Mesendoderm (in vitro differentiated cells): ENCODE data around the gene SOBP.
A peak's percentile ranks its signal among the peaks of the same experiment; 100 is the strongest.

Experiments used
- DNase-seq: peaks from one replicate; pipeline ENCODE4 v3.0.0; 2013
- H2AK5ac ChIP-seq: 2 replicates; pipeline ENCODE4 v1.6.1; 2013; ENCODE audit warnings: low read length, inconsistent platforms
- H2BK120ac ChIP-seq: 2 replicates; pipeline ENCODE4 v1.6.1; 2013; ENCODE audit warnings: low read depth, mild to moderate bottlenecking, low read length, moderate library complexity, mixed read lengths
- H2BK15ac ChIP-seq: replicated peaks from 2 replicates; pipeline ENCODE4 v1.6.1; 2013; ENCODE audit warnings: low read depth, mild to moderate bottlenecking, moderate library complexity
- H2BK5ac ChIP-seq: 2 replicates; pipeline ENCODE4 v1.6.1; 2013; ENCODE audit warnings: low read length, inconsistent platforms
- H3K18ac ChIP-seq: 2 replicates; pipeline ENCODE4 v1.6.1; 2013; ENCODE audit warnings: mild to moderate bottlenecking, low read length, mixed read lengths
- H3K23ac ChIP-seq: one replicate; pipeline ENCODE4 v1.6.1; 2013; ENCODE audit warnings: low read length
- H3K27ac ChIP-seq: 2 replicates; pipeline ENCODE4 v1.5.1; 2013; ENCODE audit warnings: low read depth, mild to moderate bottlenecking, inconsistent platforms, low read length, moderate library complexity
- H3K27me3 ChIP-seq: 2 replicates; pipeline ENCODE4 v1.6.1; 2013; ENCODE audit warnings: low read length, control low read depth, mild to moderate bottlenecking, inconsistent platforms; ENCODE audit not compliant: insufficient read depth, poor library complexity
- H3K36me3 ChIP-seq: 2 replicates; pipeline ENCODE4 v1.6.1; 2013; ENCODE audit warnings: low read length, inconsistent platforms; ENCODE audit not compliant: control insufficient read depth, insufficient read depth
- H3K4ac ChIP-seq: one replicate; pipeline ENCODE4 v1.6.1; 2013; ENCODE audit warnings: low read depth, mild to moderate bottlenecking, low read length, moderate library complexity
- H3K4me1 ChIP-seq: 2 replicates; pipeline ENCODE4 v1.6.1; 2013; ENCODE audit warnings: low read depth, low read length, inconsistent platforms; ENCODE audit not compliant: control insufficient read depth
- H3K4me2 ChIP-seq: 2 replicates; pipeline ENCODE4 v1.6.1; 2013; ENCODE audit warnings: low read length
- H3K4me3 ChIP-seq: 2 replicates; pipeline ENCODE4 v1.5.1; 2013; ENCODE audit warnings: mild to moderate bottlenecking, low read length
- H3K56ac ChIP-seq: one replicate; pipeline ENCODE4 v1.6.1; 2013; ENCODE audit warnings: low read length
- H3K79me1 ChIP-seq: 2 replicates; pipeline ENCODE4 v1.6.1; 2013; ENCODE audit warnings: low read length, inconsistent platforms
- H3K79me2 ChIP-seq: 2 replicates; pipeline ENCODE4 v1.6.1; 2013; ENCODE audit warnings: mild to moderate bottlenecking, low read length; ENCODE audit not compliant: control insufficient read depth, insufficient read depth
- H3K9ac ChIP-seq: 2 replicates; pipeline ENCODE4 v1.6.1; 2013; ENCODE audit warnings: low read length, inconsistent platforms
- H4K5ac ChIP-seq: one replicate; pipeline ENCODE4 v1.6.1; 2013; ENCODE audit warnings: low read length
- H4K8ac ChIP-seq: one replicate; pipeline ENCODE4 v1.6.1; 2013; ENCODE audit warnings: low read depth, mild to moderate bottlenecking, control low read depth, low read length, moderate library complexity
- WGBS: extraction: QIAGEN DNeasy Blood & Tissue Kit; methylation state at CpG from one replicate; pipeline ENCODE4 v1.1.7; 2013; ENCODE audit warnings: low lambda C conversion rate, missing lambda C conversion rate; ENCODE audit not compliant: insufficient coverage; ENCODE audit errors: extremely low coverage; 5-methylcytosine and 5-hydroxymethylcytosine counted together

SOBP gene

GRCh38 chr6:107636486-107636885 is 146.6 kb downstream of the SOBP start:
- Histone ChIP-seq H2BK120ac (no peak overlapping the region), H4K8ac (no peak overlapping the region), H3K79me1 (no peaks in the 10 kb centered on the region), H3K9ac (no peak overlapping the region), H3K36me3 (no peaks in the 10 kb centered on the region), H3K4ac (no peak overlapping the region), H3K27me3 (no peaks in the 10 kb centered on the region), H4K5ac (no peak overlapping the region), H2BK5ac (no peak overlapping the region), H3K27ac (no peak overlapping the region), H3K23ac (no peak overlapping the region), H2BK15ac (no peak overlapping the region), H2AK5ac (no peak overlapping the region), H3K4me1 (no peaks in the 10 kb centered on the region), H3K18ac (no peak overlapping the region), H3K79me2 (no peaks in the 10 kb centered on the region), H3K56ac (no peak overlapping the region), H3K4me3 (no peak overlapping the region), H3K4me2 (no peak overlapping the region)
- WGBS = no CpG with 5 or more reads among the region's 10 CpGs
- DNase-seq = peak; percentile 47

- Histone ChIP-seq H3K23ac (no peak overlapping the region), H3K4ac (no peak overlapping the region), H3K18ac (no peak overlapping the region), H2BK5ac (no peak overlapping the region), H4K5ac (no peak overlapping the region), H3K4me2 (no peak overlapping the region), H3K56ac (no peak overlapping the region), H3K27ac (no peak overlapping the region), H3K27me3 (no peaks in the 10 kb centered on the region), H4K8ac (no peak overlapping the region), H3K79me1 (no peaks in the 10 kb centered on the region), H2AK5ac (no peak overlapping the region), H3K9ac (no peak overlapping the region), H3K36me3 (no peaks in the 10 kb centered on the region), H3K79me2 (no peaks in the 10 kb centered on the region), H3K4me1 (no peaks in the 10 kb centered on the region), H3K4me3 (no peak overlapping the region), H2BK120ac (no peak overlapping the region), H2BK15ac (no peak overlapping the region)
- no CpG with 5 or more reads among the region's 11 CpGs for WGBS
- no peak for DNase-seq
Measured at GRCh38 chr6:107637316-107638315, 147.7 kb downstream of the SOBP start.

GRCh38 chr6:107638493-107638892 is 148.6 kb downstream of the SOBP start:
- Histone ChIP-seq H3K4me3 (no peak overlapping the region), H3K27me3 (no peaks in the 10 kb centered on the region), H3K27ac (no peak overlapping the region), H4K5ac (no peak overlapping the region), H2BK5ac (no peak overlapping the region), H3K4me2 (no peak overlapping the region), H3K36me3 (no peaks in the 10 kb centered on the region), H3K9ac (no peak overlapping the region), H3K4ac (no peak overlapping the region), H3K56ac (no peak overlapping the region), H3K18ac (no peak overlapping the region), H2AK5ac (no peak overlapping the region), H3K4me1 (no peaks in the 10 kb centered on the region), H3K79me2 (no peaks in the 10 kb centered on the region), H4K8ac (no peak overlapping the region), H3K23ac (no peak overlapping the region), H2BK120ac (no peak overlapping the region), H2BK15ac (no peak overlapping the region), H3K79me1 (no peaks in the 10 kb centered on the region)
- no peak for DNase-seq
- no CpG with 5 or more reads among the region's 4 CpGs for WGBS

GRCh38 chr6:107639511-107639910 is 149.6 kb downstream of the SOBP start:
- Histone ChIP-seq H3K4ac (no peak overlapping the region), H3K79me1 (no peaks in the 10 kb centered on the region), H3K4me1 (no peaks in the 10 kb centered on the region), H3K4me2 (no peak overlapping the region), H3K18ac (no peak overlapping the region), H3K56ac (no peak overlapping the region), H3K27me3 (no peaks in the 10 kb centered on the region), H2BK5ac (no peak overlapping the region), H2BK120ac (no peak overlapping the region), H3K27ac (no peak overlapping the region), H2AK5ac (no peak overlapping the region), H2BK15ac (no peak overlapping the region), H4K5ac (no peak overlapping the region), H3K23ac (no peak overlapping the region), H3K9ac (no peak overlapping the region), H3K79me2 (no peaks in the 10 kb centered on the region), H4K8ac (no peak overlapping the region), H3K4me3 (no peak overlapping the region), H3K36me3 (no peaks in the 10 kb centered on the region)
- no peak for DNase-seq
- no CpG with 5 or more reads among the region's 2 CpGs for WGBS

GRCh38 chr6:107641071-107641470 is 151.2 kb downstream of the SOBP start:
- Histone ChIP-seq H3K27me3 (no peaks in the 10 kb centered on the region), H3K4me1 (no peaks in the 10 kb centered on the region), H2BK15ac (no peak overlapping the region), H3K4ac (no peak overlapping the region), H3K4me3 (no peak overlapping the region), H3K18ac (no peak overlapping the region), H2AK5ac (no peak overlapping the region), H3K27ac (no peak overlapping the region), H2BK5ac (no peak overlapping the region), H3K36me3 (no peaks in the 10 kb centered on the region), H4K8ac (no peak overlapping the region), H3K79me2 (no peaks in the 10 kb centered on the region), H3K56ac (no peak overlapping the region), H3K23ac (no peak overlapping the region), H2BK120ac (no peak overlapping the region), H3K4me2 (no peak overlapping the region), H3K9ac (no peak overlapping the region), H4K5ac (no peak overlapping the region), H3K79me1 (no peaks in the 10 kb centered on the region)
- no peak for DNase-seq
- WGBS = no CpG with 5 or more reads among the region's 1 CpG
